ENCODE measurements around the gene SLC9A9.

SLC9A9 gene

DNA sequence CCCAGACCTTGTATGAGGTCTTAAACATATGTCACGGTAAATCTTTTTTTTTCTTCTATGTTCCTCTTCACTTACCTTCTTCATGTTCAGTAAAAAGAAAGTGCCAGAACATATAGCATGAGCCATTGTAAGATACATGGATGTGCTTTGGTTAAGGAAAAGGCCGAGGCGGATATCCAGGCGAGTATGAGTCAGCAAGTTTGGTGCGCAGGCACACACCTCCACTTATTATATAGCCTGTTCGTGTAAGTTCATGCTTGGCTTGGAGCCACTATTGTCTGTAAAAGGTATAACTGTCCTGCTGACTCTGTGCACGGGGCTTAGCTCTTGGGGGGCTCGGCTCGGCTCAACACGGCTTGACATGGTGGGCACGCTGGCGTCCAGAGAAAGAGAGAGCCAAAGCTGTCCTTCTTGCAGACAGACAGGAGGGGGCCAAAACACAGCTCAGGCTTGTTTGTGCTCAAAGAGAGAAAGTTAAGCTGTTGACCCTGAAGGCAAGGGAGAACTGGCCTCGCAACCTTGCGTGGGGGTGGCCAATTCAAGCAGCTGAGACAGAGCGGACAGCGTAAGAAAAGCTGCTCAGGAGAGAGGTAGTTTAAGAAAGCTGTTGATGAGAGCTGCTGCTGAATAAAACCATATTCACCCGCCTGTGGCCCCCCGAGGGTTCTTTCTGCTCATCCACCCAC lies 251.2 kb downstream of the SLC9A9 start:
- Histone ChIP-seq H2BK12ac (ENCODE audit: low read length) (no peak overlapping the region), H3K14ac (ENCODE audit: low read length) (no peak overlapping the region), H3K27ac (ENCODE audit: low read depth, low read length) (no peak overlapping the region), H3K9ac (ENCODE audit: low read length) (no peak overlapping the region), H3K18ac (ENCODE audit: low read length) (no peak overlapping the region), H2BK5ac (ENCODE audit: low read depth, low read length, poor library complexity) (no peak overlapping the region), H4K8ac (ENCODE audit: low read depth, low read length) (no peak overlapping the region), H3K9me3 (ENCODE audit: insufficient read depth, low read depth, low read length) (no peaks in the 10 kb centered on the region), H3K79me1 (ENCODE audit: low read length) (no peaks in the 10 kb centered on the region), H3K4me3 (ENCODE audit: low read depth, low read length) (no peak overlapping the region), H2AK5ac (ENCODE audit: low read length) (no peak overlapping the region), H3K23ac (ENCODE audit: low read length) (no peak overlapping the region), H3K4me1 (ENCODE audit: control insufficient read depth in 1 of 2, insufficient read depth in 2 of 2, low read length in 2 of 2) (peaks cover 0 to 6% of the 10 kb centered on the region in 2 experiments), H3K79me2 (ENCODE audit: control insufficient read depth, insufficient read depth, low read length, poor library complexity) (no peaks in the 10 kb centered on the region), H3K4ac (ENCODE audit: low read depth, low read length) (no peak overlapping the region), H4K12ac (ENCODE audit: low read depth, low read length) (no peak overlapping the region), H3K36me3 (ENCODE audit: control insufficient read depth in 1 of 2, insufficient read depth in 2 of 2, low read length in 2 of 2) (no peaks in the 10 kb centered on the region), H3K27me3 (ENCODE audit: insufficient read depth, low read length) (no peaks in the 10 kb centered on the region), H3K4me2 (ENCODE audit: low read length) (no peak overlapping the region), H4K91ac (ENCODE audit: low read depth, low read length) (no peak overlapping the region), H2AFZ (ENCODE audit: insufficient read depth, low read length, poor library complexity) (no peak overlapping the region), H2BK120ac (ENCODE audit: insufficient read depth, low read length, poor library complexity) (no peak overlapping the region)
- no CpG with 5 or more reads among the region's 18 CpGs for WGBS (ENCODE audit: extremely low coverage, insufficient coverage, insufficient read length)
- DNase-seq: peak; percentile 16 to 35

DNA sequence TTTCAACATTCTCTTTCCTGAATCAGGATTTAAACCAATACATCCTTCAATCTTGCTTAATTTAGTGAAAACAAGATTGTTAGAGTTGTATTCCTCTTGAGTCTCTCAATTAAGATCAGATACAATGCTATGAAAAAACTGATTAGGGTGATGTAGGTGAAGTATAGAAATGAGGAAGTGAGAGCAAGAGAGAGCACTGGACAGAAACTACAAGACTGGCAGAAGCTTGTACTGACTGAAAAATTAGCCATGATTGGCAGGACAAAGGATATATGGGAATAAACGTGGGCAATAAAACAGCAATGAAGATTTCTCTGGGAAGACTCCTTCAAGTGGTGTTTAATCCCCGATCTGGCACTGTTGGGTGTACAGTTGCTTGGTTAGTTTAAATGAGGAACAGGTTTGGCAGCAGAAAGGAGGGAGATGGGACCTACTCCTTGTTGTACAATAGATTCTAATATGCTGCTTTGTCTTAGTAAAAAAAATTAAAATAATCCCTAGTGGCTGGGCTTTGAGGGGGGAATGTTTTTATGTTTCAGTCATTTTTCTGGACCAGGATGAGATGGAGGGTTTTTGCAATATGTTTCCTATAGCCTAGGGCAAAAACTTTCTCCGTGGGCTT lies 252.7 kb downstream of the SLC9A9 start:
- H2BK12ac ChIP-seq (ENCODE audit: low read length): no peak overlapping the region
- WGBS (ENCODE audit: extremely low coverage, insufficient coverage, insufficient read length): no CpG with 5 or more reads among the region's 3 CpGs
- no peak overlapping the region for H4K8ac ChIP-seq (ENCODE audit: low read depth, low read length)
- no peaks in the 10 kb centered on the region for H3K79me2 ChIP-seq (ENCODE audit: control insufficient read depth, insufficient read depth, low read length, poor library complexity)
- H3K27ac ChIP-seq (ENCODE audit: low read depth, low read length): no peak overlapping the region
- H3K36me3 ChIP-seq (ENCODE audit: control insufficient read depth in 1 of 2, insufficient read depth in 2 of 2, low read length in 2 of 2): no peaks in the 10 kb centered on the region
- no peaks in the 10 kb centered on the region for H3K9me3 ChIP-seq (ENCODE audit: insufficient read depth, low read depth, low read length)
- H3K9ac ChIP-seq (ENCODE audit: low read length): no peak overlapping the region
- H4K91ac ChIP-seq (ENCODE audit: low read depth, low read length): no peak overlapping the region
- no peak overlapping the region for H2AK5ac ChIP-seq (ENCODE audit: low read length)
- no peak overlapping the region for H3K4me3 ChIP-seq (ENCODE audit: low read depth, low read length)
- no peak overlapping the region for H3K18ac ChIP-seq (ENCODE audit: low read length)
- peaks cover 0 to 4% of the 10 kb centered on the region in 2 experiments for H3K4me1 ChIP-seq (ENCODE audit: control insufficient read depth in 1 of 2, insufficient read depth in 2 of 2, low read length in 2 of 2)
- H3K27me3 ChIP-seq (ENCODE audit: insufficient read depth, low read length): no peaks in the 10 kb centered on the region
- no peak overlapping the region for H2AFZ ChIP-seq (ENCODE audit: insufficient read depth, low read length, poor library complexity)
- no peak for DNase-seq
- H3K4me2 ChIP-seq (ENCODE audit: low read length): no peak overlapping the region
- no peak overlapping the region for H3K14ac ChIP-seq (ENCODE audit: low read length)
- no peaks in the 10 kb centered on the region for H3K79me1 ChIP-seq (ENCODE audit: low read length)
- H3K23ac ChIP-seq (ENCODE audit: low read length): no peak overlapping the region
- H2BK5ac ChIP-seq (ENCODE audit: low read depth, low read length, poor library complexity): no peak overlapping the region
- no peak overlapping the region for H3K4ac ChIP-seq (ENCODE audit: low read depth, low read length)
- no peak overlapping the region for H4K12ac ChIP-seq (ENCODE audit: low read depth, low read length)
- no peak overlapping the region for H2BK120ac ChIP-seq (ENCODE audit: insufficient read depth, low read length, poor library complexity)

DNA sequence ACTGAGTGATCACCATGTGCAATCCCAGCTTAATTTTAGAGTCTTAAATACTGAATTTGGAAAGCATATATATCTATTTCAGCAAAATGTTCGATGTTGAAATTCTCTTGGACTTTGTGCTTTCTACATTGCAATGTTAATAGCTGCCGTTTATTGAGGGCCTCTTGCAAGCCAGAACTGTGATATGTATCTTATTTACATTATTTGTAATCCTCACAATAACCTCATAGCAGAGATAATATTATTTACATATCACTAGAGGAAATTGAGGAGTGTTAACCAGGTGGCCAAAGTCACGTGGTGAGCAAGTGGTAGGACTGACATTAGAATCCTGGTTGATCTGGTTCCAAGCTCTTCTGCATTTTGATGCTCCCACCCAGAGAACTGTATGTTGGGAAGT lies 254.1 kb downstream of the SLC9A9 start:
- no peak overlapping the region for H3K4me2 ChIP-seq (ENCODE audit: low read length)
- H3K9me3 ChIP-seq (ENCODE audit: insufficient read depth, low read depth, low read length): no peaks in the 10 kb centered on the region
- no peak overlapping the region for H3K9ac ChIP-seq (ENCODE audit: low read length)
- no CpG with 5 or more reads among the region's 3 CpGs for WGBS (ENCODE audit: extremely low coverage, insufficient coverage, insufficient read length)
- H2AK5ac ChIP-seq (ENCODE audit: low read length): no peak overlapping the region
- no peak overlapping the region for H2AFZ ChIP-seq (ENCODE audit: insufficient read depth, low read length, poor library complexity)
- H3K27me3 ChIP-seq (ENCODE audit: insufficient read depth, low read length): no peaks in the 10 kb centered on the region
- no peak overlapping the region for H3K18ac ChIP-seq (ENCODE audit: low read length)
- H2BK12ac ChIP-seq (ENCODE audit: low read length): no peak overlapping the region
- H3K79me2 ChIP-seq (ENCODE audit: control insufficient read depth, insufficient read depth, low read length, poor library complexity): no peaks in the 10 kb centered on the region
- H3K4ac ChIP-seq (ENCODE audit: low read depth, low read length): no peak overlapping the region
- H3K79me1 ChIP-seq (ENCODE audit: low read length): no peaks in the 10 kb centered on the region
- no peak for DNase-seq
- H3K4me3 ChIP-seq (ENCODE audit: low read depth, low read length): no peak overlapping the region
- peaks cover 0 to 4% of the 10 kb centered on the region in 2 experiments for H3K4me1 ChIP-seq (ENCODE audit: control insufficient read depth in 1 of 2, insufficient read depth in 2 of 2, low read length in 2 of 2)
- H3K14ac ChIP-seq (ENCODE audit: low read length): no peak overlapping the region
- no peak overlapping the region for H2BK120ac ChIP-seq (ENCODE audit: insufficient read depth, low read length, poor library complexity)
- no peak overlapping the region for H2BK5ac ChIP-seq (ENCODE audit: low read depth, low read length, poor library complexity)
- H3K36me3 ChIP-seq (ENCODE audit: control insufficient read depth in 1 of 2, insufficient read depth in 2 of 2, low read length in 2 of 2): no peaks in the 10 kb centered on the region
- no peak overlapping the region for H4K8ac ChIP-seq (ENCODE audit: low read depth, low read length)
- no peak overlapping the region for H4K91ac ChIP-seq (ENCODE audit: low read depth, low read length)
- H4K12ac ChIP-seq (ENCODE audit: low read depth, low read length): no peak overlapping the region
- no peak overlapping the region for H3K27ac ChIP-seq (ENCODE audit: low read depth, low read length)
- H3K23ac ChIP-seq (ENCODE audit: low read length): no peak overlapping the region

- Histone ChIP-seq H3K36me3 (ENCODE audit: control insufficient read depth in 1 of 2, insufficient read depth in 2 of 2, low read length in 2 of 2) (no peaks in the 10 kb centered on the region), H3K27me3 (ENCODE audit: insufficient read depth, low read length) (no peaks in the 10 kb centered on the region), H3K4me3 (ENCODE audit: low read depth, low read length) (no peak overlapping the region), H3K4me2 (ENCODE audit: low read length) (no peak overlapping the region), H4K91ac (ENCODE audit: low read depth, low read length) (no peak overlapping the region), H3K79me1 (ENCODE audit: low read length) (no peaks in the 10 kb centered on the region), H2BK120ac (ENCODE audit: insufficient read depth, low read length, poor library complexity) (no peak overlapping the region), H3K79me2 (ENCODE audit: control insufficient read depth, insufficient read depth, low read length, poor library complexity) (no peaks in the 10 kb centered on the region), H4K12ac (ENCODE audit: low read depth, low read length) (no peak overlapping the region), H2AFZ (ENCODE audit: insufficient read depth, low read length, poor library complexity) (no peak overlapping the region), H2AK5ac (ENCODE audit: low read length) (no peak overlapping the region), H2BK12ac (ENCODE audit: low read length) (no peak overlapping the region), H3K14ac (ENCODE audit: low read length) (no peak overlapping the region), H3K9ac (ENCODE audit: low read length) (no peak overlapping the region), H3K23ac (ENCODE audit: low read length) (no peak overlapping the region), H3K27ac (ENCODE audit: low read depth, low read length) (no peak overlapping the region), H2BK5ac (ENCODE audit: low read depth, low read length, poor library complexity) (no peak overlapping the region), H3K9me3 (ENCODE audit: insufficient read depth, low read depth, low read length) (no peaks in the 10 kb centered on the region), H3K4me1 (ENCODE audit: control insufficient read depth in 1 of 2, insufficient read depth in 2 of 2, low read length in 2 of 2) (no peaks in the 10 kb centered on the region), H3K18ac (ENCODE audit: low read length) (no peak overlapping the region), H4K8ac (ENCODE audit: low read depth, low read length) (no peak overlapping the region), H3K4ac (ENCODE audit: low read depth, low read length) (no peak overlapping the region)
- DNase-seq: no peak
- no CpG with 5 or more reads among the region's 3 CpGs for WGBS (ENCODE audit: extremely low coverage, insufficient coverage, insufficient read length)
These were observed 257.6 kb downstream of the SLC9A9 start for GRCh38 chr3:143590660-143591059.
